ENCODE measurements around the gene PHF21A. TPM values are rescaled to one million over a fixed set of nuclear protein-coding genes. Genes with fewer than 3 reads are reported as not detected.

The PHF21A gene
- total and polyA plus RNA-seq, 2 donors (not counting 3 experiments of a cell fraction or from before 2014, with no cell fraction given) = 14.1 to 30.5 TPM

- intact Hi-C loops (cut with micrococcal nuclease) (no loop called here), dilution Hi-C loops (cut with MboI; ENCODE audit: extremely low pct_ligation_motif_present, low sequenced_read_pairs) (no loop called here)
- Histone ChIP-seq H3K9me3 (replicated peaks; ENCODE audit: control insufficient read depth, insufficient read depth, low read length) (no peaks in the 10 kb centered on the region), H3K79me2 (ENCODE audit: control insufficient read depth, insufficient read depth, low read length) (no peaks in the 10 kb centered on the region), H3K4me3 (replicated peaks in 1 of 3; ENCODE audit: insufficient read depth in 1 of 3, low read depth in 1 of 3, low read length in 3 of 3) (no peak overlapping the region), H3K36me3 (ENCODE audit: control insufficient read depth in 2 of 2, extremely low read depth in 1 of 2, insufficient read depth in 2 of 2, low read length in 2 of 2) (no peaks in the 10 kb centered on the region), H3K9ac (replicated peaks; ENCODE audit: extremely low read depth, insufficient read depth, low read length) (no peak overlapping the region), H3K4me1 (ENCODE audit: control insufficient read depth, extremely low read depth, insufficient read depth, low read length) (no peaks in the 10 kb centered on the region), H3K4me2 (ENCODE audit: insufficient read depth, low read length) (no peak overlapping the region), H3K9me1 (replicated peaks; ENCODE audit: control insufficient read depth, extremely low read depth, insufficient read depth, low read length) (no peaks in the 10 kb centered on the region), H4K20me1 (replicated peaks; ENCODE audit: control insufficient read depth, extremely low read depth, insufficient read depth, low read length) (no peaks in the 10 kb centered on the region), H3K27me3 (ENCODE audit: control insufficient read depth in 2 of 2, insufficient read depth in 2 of 2, low read length in 2 of 2) (peaks cover 4 to 5% of the 10 kb centered on the region in 2 experiments), H3K27ac (ENCODE audit: insufficient read depth, low read depth, low read length) (no peak overlapping the region), H2AFZ (ENCODE audit: low read depth, low read length) (no peak overlapping the region)
- FAIRE-seq (no peak), DNase-seq (ENCODE audit: low read depth, low spot score) (no peak)
- CTCF ChIA-PET = no interaction called here
- no TSS peak for BruUV-seq (replicated peaks)
- POLR2A ChIA-PET = no interaction called here
- TF ChIP-seq FOS (IDR thresholded peaks at IDR 0.05; ENCODE audit: borderline replicate concordance, insufficient read depth, low read length) (no peak), MYC (IDR thresholded peaks at IDR 0.05; ENCODE audit: low read depth, low read length) (no peak), JUN (IDR thresholded peaks at IDR 0.05; ENCODE audit: borderline replicate concordance, insufficient read depth, insufficient read length, low read depth) (no peak), MAX (IDR thresholded peaks at IDR 0.05; ENCODE audit: insufficient read depth, insufficient read length) (no peak), POLR2AphosphoS5 (IDR thresholded peaks at IDR 0.05; ENCODE audit: insufficient read depth, low read depth, low read length) (no peak), POLR2A (IDR thresholded peaks at IDR 0.05; ENCODE audit: low read depth, low read length) (no peak), EZH2 (IDR thresholded peaks at IDR 0.05; ENCODE audit: borderline replicate concordance, low read depth, low read length, severe bottlenecking) (no peak), CTCF (IDR thresholded peaks at IDR 0.05; ENCODE audit: extremely low read depth in 1 of 2, insufficient read depth in 1 of 2, low read depth in 1 of 2, low read length in 2 of 2) (no peak), GATA2 (IDR thresholded peaks at IDR 0.05; ENCODE audit: insufficient read depth, insufficient read length, low read depth, low read length) (no peak)
Observed at GRCh38 chr11:45887587-45887986, 233.7 kb downstream of the PHF21A start.

Data from endothelial cell of umbilical vein (primary cell).